HG02885 (cell line): ENCODE data around the gene KCNAB1.

ENCODE experiments used
- ATAC-seq: cut with Tn5 transposase; IDR thresholded peaks from one replicate; pipeline ENCODE4 v1.9.1; 2021; ENCODE audit warnings: mild to moderate bottlenecking; ENCODE audit not compliant: unreplicated experiment, poor library complexity

The KCNAB1 gene

GRCh38 chr3:156352728-156353127 is 232.3 kb downstream of the KCNAB1 start:
- ATAC-seq, result no peak

GRCh38 chr3:156353563-156353962 is 233.2 kb downstream of the KCNAB1 start:
- ATAC-seq, result no peak

GRCh38 chr3:156356537-156357363 is 236.4 kb downstream of the KCNAB1 start:
- ATAC-seq, result no peak

GRCh38 chr3:156358232-156358631 is 237.9 kb downstream of the KCNAB1 start:
- ATAC-seq, result no peak

GRCh38 chr3:156359368-156359767 is 239.0 kb downstream of the KCNAB1 start:
- no peak for ATAC-seq

GRCh38 chr3:156360083-156360482 is 239.7 kb downstream of the KCNAB1 start:
- no peak for ATAC-seq

- no peak for ATAC-seq
Observed at GRCh38 chr3:156360963-156361362, 240.6 kb downstream of the KCNAB1 start.

GRCh38 chr3:156366559-156366958 is 246.2 kb downstream of the KCNAB1 start:
- no peak for ATAC-seq

GRCh38 chr3:156368189-156368588 is 247.8 kb downstream of the KCNAB1 start:
- ATAC-seq, result peak; percentile 94

- no peak for ATAC-seq
Observed at GRCh38 chr3:156371701-156372100, 251.3 kb downstream of the KCNAB1 start.

- ATAC-seq, result no peak
Observed at GRCh38 chr3:156373095-156373494, 252.7 kb downstream of the KCNAB1 start.

- no peak for ATAC-seq
Observed at GRCh38 chr3:156373654-156374053, 253.3 kb downstream of the KCNAB1 start.

GRCh38 chr3:156376199-156376598 is 255.8 kb downstream of the KCNAB1 start:
- ATAC-seq, result no peak

GRCh38 chr3:156377266-156377665 is 256.9 kb downstream of the KCNAB1 start:
- ATAC-seq, result no peak

GRCh38 chr3:156377718-156378117 is 257.3 kb downstream of the KCNAB1 start:
- ATAC-seq, result no peak

- ATAC-seq, result no peak
Observed at GRCh38 chr3:156378871-156379270, 258.5 kb downstream of the KCNAB1 start.

GRCh38 chr3:156379327-156379726 is 258.9 kb downstream of the KCNAB1 start:
- no peak for ATAC-seq

- ATAC-seq, result no peak
Observed at GRCh38 chr3:156381253-156381652, 260.9 kb downstream of the KCNAB1 start.

GRCh38 chr3:156382458-156383346 is 262.3 kb downstream of the KCNAB1 start:
- peak; percentile 79 for ATAC-seq

GRCh38 chr3:156383441-156384025 is 263.2 kb downstream of the KCNAB1 start:
- ATAC-seq, result no peak
